ENCODE data around the gene DBF4B.
A peak's percentile ranks its signal among the peaks of the same experiment; 100 is the strongest.
"Not testable (repeated sequence)": the region's sequence is repeated elsewhere in the genome, so short reads cannot be mapped to it uniquely, and the experiment has no call there.

DBF4B gene, protein sequence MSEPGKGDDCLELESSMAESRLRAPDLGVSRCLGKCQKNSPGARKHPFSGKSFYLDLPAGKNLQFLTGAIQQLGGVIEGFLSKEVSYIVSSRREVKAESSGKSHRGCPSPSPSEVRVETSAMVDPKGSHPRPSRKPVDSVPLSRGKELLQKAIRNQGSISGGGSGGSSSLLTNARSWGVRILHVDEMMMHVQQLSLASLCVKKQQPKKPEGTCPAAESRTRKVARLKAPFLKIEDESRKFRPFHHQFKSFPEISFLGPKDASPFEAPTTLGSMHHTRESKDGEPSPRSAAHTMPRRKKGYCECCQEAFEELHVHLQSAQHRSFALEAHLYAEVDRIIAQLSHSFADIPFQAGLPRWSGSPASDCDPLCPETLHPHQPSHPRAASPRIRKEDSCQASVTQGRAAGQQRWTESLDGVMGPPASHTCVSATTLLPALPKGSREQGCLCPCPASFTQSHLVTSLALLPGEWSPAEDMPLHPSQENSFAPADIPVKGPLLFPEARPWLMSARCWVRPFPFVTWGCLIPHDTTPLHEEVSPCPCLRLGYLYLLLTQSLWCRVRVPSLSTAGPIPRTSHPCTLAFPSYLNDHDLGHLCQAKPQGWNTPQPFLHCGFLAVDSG

DNA sequence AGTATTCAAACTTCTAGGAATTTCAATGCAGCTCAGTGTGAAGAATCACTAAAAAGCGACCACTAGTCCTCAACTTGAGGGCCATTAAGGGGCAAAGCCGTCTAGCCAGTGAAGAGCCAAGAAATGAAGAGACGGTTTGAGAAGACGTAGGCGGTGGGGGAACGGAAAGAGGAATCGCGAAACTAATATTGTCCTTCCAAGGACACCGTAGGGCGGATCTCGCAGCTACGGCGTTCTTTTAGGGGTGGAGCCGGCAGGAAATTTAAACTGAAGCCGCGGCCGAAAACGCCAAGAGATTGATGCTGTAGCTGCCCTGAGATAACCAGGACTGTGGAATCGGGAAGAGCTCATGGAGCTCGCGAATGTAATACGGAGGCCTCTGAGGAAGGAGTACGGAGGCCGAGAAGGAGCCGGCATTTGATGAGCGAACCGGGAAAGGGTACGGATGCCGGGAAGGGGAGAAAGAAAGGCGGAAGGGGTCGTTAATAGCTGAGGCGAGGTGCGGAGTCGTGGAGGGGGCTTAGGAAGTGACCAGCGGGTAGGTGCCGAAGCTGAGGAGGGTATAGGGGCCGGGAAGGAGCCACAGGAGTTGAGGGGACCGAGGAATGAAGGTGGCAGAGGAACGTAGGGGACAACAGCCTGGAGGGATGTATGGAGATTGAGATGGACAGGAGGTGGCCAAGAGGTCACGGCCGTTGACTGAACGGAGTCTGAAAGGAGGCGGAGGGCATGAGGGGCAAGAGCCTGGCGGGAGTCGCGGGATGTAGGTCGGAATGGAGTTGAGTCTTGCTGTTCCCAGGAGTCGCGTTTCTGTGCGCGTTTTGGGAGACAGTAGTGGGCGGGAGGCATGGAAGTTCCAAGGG lies at the start of gene DBF4B:
DBF4B (plus strand) TSS at position 265 of the 863 bp plus-strand sequence; CDS start at position 421, 156 bp downstream.
- DNase-seq = peak; percentile 90

DNA sequence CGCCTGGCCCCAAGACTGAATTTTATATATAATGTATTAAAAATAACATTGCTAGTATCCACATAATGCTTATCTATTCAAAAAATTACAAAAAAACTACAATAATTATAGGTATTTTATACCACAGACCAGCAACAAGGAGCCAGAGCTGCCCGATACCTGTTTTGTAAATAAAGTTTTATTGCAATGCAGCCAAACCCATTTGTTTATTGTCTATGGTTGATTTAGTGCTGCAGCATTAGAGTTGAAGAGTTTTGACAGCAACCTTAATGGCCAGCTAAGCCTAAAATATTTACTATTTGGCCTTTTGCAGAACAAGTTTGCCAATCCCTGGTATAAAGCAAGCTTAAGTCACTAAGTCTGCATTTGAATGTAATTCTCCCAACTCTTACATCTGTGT lies 46.6 kb upstream of the DBF4B start:
- DNase-seq = no peak

DNA sequence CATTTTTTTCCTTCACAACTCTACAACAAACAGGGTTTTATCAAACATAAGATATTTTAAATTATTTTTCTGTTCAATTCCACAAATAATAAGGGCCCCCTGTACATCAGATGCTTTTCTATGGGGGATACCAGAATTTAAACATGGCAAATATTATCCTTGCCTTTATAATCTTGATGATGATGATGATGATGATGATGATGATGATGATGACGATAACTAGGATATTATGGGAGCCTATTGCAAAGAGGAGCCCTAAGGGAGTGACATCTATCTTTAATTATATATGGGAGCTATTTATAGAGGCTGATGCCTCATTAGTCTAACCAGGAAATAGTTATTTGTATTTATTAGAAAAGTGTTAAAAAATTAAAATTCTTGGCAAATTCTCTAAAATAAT lies 45.4 kb upstream of the DBF4B start:
- no peak for DNase-seq

DNA sequence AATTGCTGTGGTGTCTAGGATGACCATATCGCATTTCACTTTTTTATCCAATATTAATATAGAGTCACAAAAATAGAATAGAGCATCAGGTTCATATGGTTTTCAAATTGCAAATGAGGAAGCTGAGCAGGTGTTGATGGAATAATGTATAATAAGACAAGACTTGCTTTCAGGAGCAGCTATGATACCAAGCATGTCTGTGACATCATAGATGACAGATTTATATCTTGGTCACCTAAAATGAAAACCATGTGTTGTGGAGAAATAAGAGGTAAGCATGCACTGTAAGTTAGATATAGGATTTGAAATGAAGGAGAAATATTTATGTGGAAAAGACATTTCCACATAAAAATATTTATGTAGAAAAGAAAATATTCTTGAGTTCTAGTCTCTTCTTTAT lies 43.6 kb upstream of the DBF4B start:
- DNase-seq = no peak

DNA sequence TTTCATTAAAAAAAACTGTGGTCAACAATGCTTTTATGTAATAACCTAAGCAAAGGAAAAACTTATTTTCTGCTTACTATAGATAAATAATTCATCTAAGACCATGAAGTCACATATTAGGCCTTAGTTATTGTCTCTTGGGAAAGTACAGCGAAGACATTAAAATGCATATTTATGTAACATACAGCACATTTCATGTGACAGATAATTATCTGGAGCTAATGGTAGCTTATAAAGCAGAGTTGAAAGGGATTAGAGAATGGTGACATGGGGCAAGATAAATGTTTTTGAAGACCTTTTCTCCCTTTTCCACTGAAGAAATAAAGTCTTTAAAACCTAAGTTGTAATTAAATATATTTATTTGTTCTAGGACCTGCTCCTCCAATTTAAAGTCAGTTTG lies 42.5 kb upstream of the DBF4B start:
- no peak for DNase-seq

DNA sequence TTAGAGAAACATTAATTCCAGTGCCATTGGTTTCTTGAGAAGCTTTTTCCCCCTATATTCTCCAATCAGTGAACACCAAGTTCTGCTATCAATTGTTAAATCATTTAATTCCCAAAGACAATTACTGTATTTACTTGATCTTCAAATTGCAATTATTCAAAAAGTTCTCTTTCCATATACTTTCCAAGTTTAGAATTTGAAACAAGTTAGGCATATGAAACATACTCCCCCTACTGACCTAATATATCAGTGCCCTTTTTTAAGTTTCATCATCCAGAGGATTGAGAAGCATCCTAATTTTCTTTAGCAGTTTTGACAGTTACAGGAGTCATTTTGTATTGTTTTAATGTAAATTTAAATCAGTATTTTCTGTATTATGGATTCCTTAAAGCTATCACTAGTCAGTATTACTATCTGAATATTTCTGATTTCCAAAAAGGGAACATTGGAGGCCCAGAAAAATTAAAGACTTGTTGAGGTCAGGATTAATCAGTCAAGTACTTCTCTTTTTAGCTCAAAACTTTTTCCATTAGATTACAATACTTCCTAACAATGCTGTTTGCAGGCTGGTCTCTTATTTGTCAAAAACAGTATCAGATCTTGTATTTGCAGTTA lies 35.9 kb upstream of the DBF4B start:
- DNase-seq = peak; percentile 14

DNA sequence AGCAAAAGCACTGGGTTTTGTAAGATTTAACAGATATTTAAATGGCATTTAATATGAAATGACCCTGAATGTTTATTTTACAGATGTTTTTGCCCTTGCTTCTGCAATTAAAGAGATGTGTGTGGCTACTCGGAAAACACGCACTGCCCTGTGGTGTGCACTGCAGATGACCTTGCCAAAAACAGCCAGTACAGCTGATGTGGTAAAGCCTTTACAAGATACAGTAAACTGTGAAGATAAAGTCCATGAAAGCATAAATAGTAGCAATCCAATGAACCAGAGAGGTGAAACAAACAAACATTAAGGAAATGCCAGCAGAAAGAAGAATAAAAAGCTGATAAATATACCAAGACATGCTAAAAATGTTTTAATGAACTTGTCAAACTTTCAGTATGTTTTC lies 34.6 kb upstream of the DBF4B start:
- DNase-seq = no peak

DNA sequence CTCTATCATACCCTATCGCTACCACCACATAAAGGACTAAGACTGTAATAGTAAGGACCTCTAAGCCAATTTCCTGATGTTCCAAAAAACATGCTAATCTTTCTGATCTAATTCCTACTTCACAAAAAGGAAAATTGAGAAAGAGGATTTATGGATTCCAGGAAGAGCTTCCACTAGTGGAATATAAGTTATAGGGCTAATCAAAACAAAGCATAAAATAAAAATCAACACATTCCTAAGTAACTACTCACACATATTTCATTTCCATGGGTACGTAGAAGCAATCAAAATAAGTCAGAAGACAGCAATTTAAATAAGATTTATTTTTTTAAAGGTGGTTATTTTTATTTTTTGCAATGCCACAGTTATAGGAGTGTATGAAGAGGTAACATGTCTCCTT lies 31.3 kb upstream of the DBF4B start:
- no peak for DNase-seq

DNA sequence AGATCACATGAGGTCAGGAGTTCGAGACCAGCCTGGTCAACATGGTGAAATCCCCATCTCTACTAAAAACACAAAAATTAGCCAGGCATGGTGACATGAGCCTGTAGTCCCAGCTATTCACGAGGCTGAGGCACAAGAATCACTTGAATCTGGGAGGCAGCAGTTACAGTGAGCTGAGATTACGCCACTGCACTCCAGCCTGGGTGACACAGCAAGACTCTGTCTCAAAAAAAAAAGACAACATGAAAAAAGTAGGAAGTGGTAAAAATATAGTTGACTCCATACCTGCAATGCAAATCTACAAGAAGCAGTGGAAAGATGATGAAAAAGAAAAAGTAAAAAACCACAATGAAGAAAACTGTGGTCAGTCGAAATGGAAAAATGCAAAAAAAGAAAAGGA lies 25.2 kb upstream of the DBF4B start:
- DNase-seq = not testable (repeated sequence)

DNA sequence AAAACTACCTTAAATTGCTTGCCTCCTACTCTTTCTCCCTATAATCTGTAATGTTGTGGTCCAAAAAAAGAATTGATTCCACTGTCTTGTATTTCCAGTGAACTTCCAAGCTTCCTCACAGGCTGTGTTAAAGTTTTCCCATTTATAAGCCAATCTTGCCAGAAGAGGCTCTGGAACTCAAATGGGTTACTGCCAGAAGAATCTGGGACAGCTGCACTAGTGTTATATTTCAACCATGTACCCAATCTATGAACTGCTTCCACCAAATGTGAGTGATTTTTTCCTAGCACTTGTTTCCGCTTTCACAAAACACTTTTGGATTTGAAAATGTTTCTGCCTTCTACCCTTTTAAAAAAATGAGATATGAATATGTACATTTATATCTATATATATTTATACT lies 20.7 kb upstream of the DBF4B start:
- DNase-seq = no peak

DNA sequence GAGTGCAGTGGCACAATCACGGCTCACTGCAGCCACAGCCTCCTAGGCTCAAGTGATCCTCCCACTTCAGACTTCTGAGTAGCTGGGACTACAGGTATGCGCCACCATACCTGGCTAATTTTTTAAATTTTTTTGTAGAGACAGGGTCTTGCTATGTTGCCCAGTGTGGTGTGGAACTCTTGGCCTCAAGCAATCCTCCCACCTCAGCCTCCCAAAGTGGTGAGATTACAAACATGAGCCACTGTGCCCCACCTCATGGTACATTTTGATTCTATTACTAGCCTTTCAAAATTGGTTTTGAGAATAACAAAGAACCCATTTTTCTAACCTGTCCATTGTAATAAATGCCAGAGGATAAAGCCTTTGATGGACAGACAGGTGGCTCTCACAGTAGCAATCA lies 20.3 kb upstream of the DBF4B start:
- no peak for DNase-seq

DNA sequence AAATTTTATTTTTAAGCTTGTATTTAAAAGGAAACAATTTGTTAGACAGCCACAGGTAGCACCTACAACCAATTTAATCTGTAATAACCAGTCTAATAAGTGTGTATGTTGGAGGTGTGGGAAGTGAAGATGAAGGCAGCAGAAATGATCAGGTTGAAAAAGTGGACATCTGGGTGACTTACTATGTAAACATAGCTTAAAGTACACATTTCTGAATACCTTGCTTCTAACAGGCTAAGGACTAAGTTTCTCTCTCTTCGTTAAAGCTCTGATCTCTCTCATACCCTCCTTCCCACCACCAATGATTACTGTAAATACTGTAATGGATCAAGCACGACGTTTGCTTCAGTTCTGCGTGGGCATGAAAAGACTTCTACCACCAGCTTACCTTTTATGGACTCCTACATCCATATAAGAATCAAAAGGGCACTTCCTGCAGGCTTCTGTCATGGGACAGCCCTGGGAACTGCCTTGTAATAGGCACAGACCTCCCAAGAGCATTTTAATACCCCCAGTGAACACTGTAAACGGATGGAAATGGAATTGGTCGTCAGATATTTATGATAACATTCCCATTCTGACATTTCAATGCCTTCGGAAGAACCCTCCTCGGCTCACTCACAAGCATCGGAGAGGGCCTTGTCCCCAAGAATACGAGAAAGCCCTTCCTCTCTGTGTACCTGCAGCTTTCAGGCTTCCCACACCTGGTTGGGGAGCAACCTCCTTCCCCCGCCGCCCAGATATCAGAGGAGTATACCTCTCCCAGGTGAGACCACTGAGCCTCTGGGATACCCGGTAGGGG lies 19.6 kb upstream of the DBF4B start:
- no peak for DNase-seq

DNA sequence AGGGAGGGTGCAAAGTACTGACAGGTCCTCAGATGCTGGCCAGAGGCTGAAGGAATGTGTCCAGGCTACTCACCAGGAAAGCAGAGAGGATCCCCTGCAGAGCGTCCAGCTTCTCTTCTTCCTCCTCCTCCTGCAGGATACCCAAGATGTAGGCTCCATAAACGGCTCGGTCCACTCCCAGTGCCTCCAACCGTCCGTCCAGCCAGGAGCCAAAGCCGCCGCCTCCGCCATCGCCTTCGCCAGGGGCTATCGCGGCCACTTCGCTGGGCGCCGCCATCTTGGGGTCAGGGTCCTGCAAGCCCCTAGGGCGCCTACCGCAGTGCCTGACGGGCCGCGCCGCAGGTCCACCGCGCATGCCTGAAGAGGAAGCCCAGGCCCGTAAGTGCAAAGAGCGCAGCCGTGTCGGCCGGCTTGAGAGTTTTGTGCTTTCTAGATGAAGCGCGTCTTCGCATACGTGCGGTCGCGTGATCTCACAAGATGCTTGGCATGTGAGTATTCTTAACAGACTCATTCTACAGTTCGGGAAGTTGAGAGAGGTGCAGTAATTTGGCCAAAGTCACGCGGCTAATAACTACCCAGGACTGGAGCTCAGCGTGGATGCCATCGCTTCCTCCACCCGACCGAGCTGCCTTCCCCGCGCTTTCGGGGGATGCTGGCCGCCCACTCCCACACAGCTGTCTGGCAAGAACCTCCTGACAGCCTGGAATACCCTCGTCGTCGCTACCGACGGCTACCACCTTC lies 18.8 kb upstream of the DBF4B start, which contains the start of gene CCDC43:
CCDC43 (minus strand) TSS at position 300 of the 741 bp plus-strand sequence; CDS start at position 277, 23 bp downstream.
- peak; percentile 90 for DNase-seq

DNA sequence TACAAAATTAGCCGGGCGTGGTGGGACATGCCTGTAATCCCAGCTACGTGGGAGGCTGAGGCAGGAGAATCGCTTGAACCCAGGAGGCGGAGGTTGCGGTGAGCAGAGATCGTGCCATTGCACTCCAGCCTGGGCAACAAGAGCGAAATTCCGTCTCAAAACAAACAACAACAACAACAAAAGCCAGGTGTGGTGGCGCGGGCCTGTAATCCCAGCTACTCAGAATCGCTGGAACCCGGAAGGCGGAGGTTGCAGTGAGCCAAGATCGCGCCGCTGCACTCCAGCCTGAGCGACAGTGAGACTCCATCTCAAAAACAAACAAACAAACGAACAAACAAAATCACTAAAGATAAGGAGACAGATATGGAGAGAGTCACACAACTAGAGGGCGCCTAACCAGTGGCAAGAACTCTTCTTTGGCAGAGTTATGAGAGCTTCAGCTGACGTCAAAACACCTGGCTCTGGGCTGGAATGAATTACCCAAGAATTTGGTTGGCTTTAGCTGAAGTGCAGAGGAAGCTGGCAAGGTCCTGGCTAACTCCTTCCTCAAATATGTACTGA lies 17.6 kb upstream of the DBF4B start:
- not testable (repeated sequence) for DNase-seq

DNA sequence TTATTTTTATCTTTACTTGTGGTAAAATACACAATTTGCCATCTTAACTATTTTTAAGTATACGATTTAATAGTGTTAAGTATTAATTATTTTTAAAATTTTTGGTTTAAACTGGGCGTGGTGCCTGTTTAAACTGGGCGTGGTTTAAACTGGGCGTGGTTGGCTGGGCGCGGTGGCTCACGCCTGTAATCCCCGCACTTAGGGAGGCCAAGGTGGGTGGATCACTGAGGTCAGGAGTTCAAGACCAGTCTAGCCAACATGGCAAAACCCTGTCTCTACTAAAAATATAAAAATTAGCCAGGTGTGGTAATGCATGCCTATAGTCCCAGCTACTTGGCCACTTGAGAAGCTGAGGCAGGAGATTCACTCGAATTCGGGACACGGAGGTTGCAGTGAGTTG lies 14.9 kb upstream of the DBF4B start:
- no peak for DNase-seq

DNA sequence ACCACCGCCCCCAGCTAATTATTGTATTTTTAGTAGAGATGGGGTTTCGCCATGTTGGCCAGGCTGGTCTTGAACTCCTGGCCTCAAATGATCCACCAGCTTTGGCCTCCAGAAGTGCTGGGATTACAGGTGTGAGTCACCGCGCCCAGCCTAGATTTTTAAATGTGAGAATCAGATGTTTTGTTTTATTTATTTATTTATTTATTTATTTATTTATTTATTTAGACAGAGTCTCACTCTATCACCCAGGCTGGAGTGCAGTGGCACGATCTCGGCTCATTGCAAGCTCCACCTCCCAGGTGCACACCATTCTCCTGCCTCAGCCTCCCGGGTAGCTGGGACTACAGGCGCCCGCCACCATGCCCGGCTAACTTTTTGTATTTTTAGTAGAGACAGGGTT lies 8.2 kb upstream of the DBF4B start:
- not testable (repeated sequence) for DNase-seq

DNA sequence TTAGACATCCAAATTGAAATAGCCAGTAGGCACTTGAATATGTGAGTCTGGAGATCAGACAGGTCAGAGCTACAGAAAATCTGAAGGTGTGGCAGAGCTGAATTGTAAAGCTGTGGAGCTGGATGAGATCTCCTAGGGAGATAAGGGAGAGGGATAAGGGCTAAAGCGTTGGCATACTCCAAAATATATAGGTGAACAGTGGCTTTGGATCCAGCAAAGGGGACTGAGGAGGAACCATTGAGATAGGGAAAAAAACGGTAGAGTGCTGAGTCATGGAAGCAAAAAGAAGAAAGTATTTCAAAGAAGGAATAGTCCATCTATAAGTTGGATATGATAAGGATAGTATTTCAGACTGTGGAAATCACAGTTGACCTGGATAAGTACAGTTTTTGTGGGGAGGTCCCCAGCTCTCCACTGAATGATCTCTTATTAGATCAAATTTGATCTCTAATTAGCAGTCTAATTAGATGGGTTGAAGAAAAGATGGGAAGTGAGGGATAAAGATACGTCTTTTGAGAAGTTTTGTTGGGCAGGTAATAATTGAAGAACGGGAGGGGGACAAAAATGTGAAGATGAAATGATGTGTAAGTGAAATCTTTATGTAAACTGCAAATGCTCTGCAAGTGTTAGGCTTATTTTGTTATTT lies 587 bp upstream of the DBF4B start:
- no peak for DNase-seq

DNA sequence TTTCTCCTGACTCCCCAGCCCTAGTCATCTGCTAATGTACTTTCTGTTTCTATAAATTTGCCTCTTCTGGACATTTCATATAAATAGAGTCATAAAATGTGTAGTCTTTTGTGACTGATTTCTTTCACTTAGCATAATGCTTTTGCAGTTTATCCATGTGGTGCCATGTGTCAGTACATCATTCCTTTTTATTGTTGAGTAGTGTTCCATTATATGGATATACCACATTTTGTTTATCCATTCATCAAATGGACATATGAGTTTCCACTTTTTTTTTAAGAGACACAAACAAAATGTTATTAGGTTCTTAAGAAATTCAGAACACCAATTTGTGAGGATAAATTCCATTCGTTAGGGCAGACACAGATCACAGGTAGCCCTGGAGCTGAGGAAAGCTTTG lies 11.0 kb downstream of the DBF4B start:
- no peak for DNase-seq

DNA sequence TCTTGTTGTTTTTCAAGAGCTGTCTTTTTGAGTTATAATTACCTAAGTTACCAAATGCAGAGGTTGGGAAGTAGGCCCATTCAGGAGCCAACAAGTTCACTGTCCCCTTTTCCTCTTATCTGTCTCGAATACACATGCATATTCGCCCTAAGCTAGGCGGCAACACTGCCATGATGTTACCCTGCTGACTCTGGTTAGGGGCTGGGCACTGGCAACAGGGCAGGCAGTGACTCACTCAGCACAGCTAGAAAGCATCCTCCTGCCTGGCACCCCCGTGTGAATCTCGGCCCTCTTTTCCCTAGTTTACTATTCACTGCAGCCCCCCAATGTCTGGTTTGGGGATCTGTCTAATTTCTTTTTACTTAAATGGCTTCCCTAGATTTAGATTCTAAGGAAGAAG lies 13.8 kb downstream of the DBF4B start:
- no peak for DNase-seq

DNA sequence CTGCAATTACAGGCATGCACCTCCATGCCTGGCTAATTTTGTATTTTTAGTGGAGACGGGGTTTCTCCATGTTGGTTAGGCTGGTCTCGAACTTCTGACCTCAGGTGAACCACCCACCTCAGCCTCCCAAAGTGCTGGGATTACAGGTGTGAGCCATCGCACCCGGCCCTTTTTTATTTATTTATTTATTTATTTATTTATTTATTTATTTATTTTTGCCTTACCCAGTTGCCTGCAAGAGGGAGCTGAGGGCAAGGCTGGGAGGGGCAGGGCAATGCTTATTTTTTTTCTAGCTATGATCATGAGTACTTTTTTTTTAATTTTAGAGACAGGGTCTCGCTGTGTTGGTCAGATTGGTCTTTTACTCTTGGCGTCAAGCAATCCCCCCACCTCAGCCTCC lies 17.7 kb downstream of the DBF4B start:
- not testable (repeated sequence) for DNase-seq

DNA sequence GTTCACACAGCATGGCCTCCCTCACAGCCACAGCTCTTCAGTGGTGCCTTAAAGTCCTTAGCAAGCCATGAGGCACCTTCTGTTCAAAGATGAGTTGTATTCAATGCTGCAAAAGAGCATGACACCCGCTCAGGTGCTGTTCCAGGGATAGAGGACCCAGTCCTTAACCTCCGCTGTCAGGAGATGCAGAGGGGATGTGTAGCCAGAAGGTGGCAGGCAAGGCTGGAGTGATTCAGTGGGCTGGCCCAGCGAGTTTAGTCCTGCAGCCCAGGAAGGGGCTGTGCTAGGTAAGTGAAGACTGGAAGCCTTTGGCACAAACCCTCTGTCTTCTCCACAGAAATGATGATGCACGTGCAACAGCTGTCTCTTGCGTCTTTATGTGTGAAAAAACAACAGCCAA lies 25.3 kb downstream of the DBF4B start:
- no peak for DNase-seq

All from CD4-positive, alpha-beta T cell treated with Interleukin-4 for 4 hours (primary cell).